T-helper 17 cell (primary cell): ENCODE data around the gene POLR1B. TPM values are rescaled to one million over a fixed set of nuclear protein-coding genes. Genes with fewer than 3 reads are reported as not detected.
"Not testable (repeated sequence)": the region's sequence is repeated elsewhere in the genome, so short reads cannot be mapped to it uniquely, and the experiment has no call there.

Source experiments
- ATAC-seq: fragments of 150-1000 bp; cut with Tn5 transposase; 2 replicates; pipeline ENCODE4 v1.10.0; 2021; ENCODE audit warnings: mild to moderate bottlenecking, moderate library complexity
- DNase-seq, 3 donors: peaks; one replicate each; pipeline versions ENCODE4 v3.0.0 to v3.0.0-alpha.2; 2020 to 2021
- H3K9me3 ChIP-seq: one replicate; pipeline ENCODE4 v1.7.0; 2013; ENCODE audit warnings: low read length, mild to moderate bottlenecking; ENCODE audit not compliant: control insufficient read depth, poor library complexity, severe bottlenecking
- H3K27ac Mint-ChIP-seq: one replicate; pipeline ENCODE4 v1.8.0; 2022; ENCODE audit warnings: mild to moderate bottlenecking, moderate library complexity, mixed read lengths
- H3K27me3 Mint-ChIP-seq: one replicate; pipeline ENCODE4 v1.8.0; 2022; ENCODE audit warnings: mixed read lengths
- H3K36me3 Mint-ChIP-seq: one replicate; pipeline ENCODE4 v1.8.0; 2022; ENCODE audit warnings: low read depth, mixed read lengths
- H3K4me1 Mint-ChIP-seq: one replicate; pipeline ENCODE4 v1.8.0; 2022; ENCODE audit warnings: mild to moderate bottlenecking, mixed read lengths
- H3K4me3 Mint-ChIP-seq: one replicate; pipeline ENCODE4 v1.8.0; 2022; ENCODE audit warnings: mild to moderate bottlenecking, moderate library complexity, mixed read lengths
- total RNA-seq, 4 donors: library from RNA in 2 of 4; stranded (reverse) in 2 of 4; gene quantifications; one replicate each; pipeline ENCODE4 v1.2.3 and lab custom pipeline; 2022 to 2026

The POLR1B gene
- total RNA-seq, 2 donors from 2014 or later: 15.2 to 23.5 TPM

DNA sequence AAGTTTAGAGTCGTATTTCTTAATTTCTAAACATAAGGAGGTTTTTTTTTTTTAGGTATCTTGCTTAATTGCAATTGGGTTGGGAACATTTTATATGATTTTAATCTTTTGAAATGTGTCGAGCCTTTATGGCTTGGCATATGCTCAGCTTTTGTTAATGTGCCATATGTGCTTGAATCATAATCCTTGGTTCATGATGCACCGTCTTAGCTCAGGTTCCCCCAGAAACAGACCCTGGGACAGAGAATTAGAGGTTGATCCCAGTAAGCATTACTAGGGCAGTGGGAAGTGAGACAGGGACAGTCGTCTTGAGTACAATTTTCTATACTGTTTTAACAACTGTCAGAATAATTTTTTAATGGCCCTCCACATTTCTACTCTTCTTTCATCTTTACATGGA, 51.5 kb downstream of the POLR1B start:
- Mint-ChIP-seq H3K36me3 (peaks cover 4% of the 10 kb centered on the region), H3K27ac (no peak overlapping the region), H3K4me3 (no peak overlapping the region), H3K4me1 (peaks cover 2% of the 10 kb centered on the region), H3K27me3 (no peaks in the 10 kb centered on the region)
- ATAC-seq: no peak
- H3K9me3 ChIP-seq: no peaks in the 10 kb centered on the region
- DNase-seq: no peak

GRCh38 chr2:112597537-112598322, 55.5 kb downstream of the POLR1B start:
- no peaks in the 10 kb centered on the region for H3K9me3 ChIP-seq
- DNase-seq (no peak), ATAC-seq (no peak)
- peaks cover 2% of the 10 kb centered on the region for H3K36me3 Mint-ChIP-seq
- no peak overlapping the region for H3K27ac Mint-ChIP-seq
- H3K4me1 Mint-ChIP-seq: peaks cover 6% of the 10 kb centered on the region
- H3K27me3 Mint-ChIP-seq: no peaks in the 10 kb centered on the region
- H3K4me3 Mint-ChIP-seq: no peak overlapping the region

DNA sequence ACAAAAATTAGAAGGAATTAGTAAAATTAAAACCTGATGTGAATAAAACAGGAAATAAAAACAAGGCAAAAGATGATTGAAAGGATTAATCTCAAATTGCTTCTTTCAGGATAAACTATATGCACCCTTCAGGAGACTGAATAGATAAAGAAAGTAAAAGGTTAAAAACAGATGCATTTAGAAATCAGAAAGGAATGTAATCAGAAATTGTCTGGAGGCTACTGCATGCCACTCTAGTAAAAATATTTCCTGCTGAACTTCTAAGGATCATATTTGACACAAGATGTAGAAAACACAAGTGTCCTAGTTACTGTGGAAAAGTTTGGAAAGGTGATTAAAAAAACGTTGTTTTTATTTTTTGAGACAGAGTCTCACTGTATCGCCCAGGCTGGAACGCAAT, 58.4 kb downstream of the POLR1B start:
- Mint-ChIP-seq H3K27me3 (no peaks in the 10 kb centered on the region), H3K4me3 (no peak overlapping the region), H3K27ac (no peak overlapping the region), H3K36me3 (no peaks in the 10 kb centered on the region), H3K4me1 (peaks cover 4% of the 10 kb centered on the region)
- DNase-seq (no peak), ATAC-seq (no peak)
- no peaks in the 10 kb centered on the region for H3K9me3 ChIP-seq

DNA sequence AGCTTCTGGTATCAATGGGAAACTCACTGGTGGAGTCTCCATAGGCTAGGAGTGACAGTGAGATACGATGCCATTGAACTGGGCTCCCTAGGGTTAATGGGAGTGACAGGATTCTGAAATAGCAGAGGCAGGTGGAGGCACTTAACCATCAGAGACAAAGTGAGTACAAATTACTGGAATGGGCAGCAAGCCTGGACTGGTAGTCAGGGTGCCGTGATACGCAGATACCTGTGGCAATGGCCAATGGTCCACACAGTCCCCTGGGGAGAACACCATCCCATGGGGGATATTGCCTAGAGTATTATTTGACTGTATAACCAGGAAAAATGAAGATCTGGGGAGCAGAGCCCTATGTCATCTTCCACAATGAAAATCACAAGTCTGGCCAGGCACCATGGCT, 59.5 kb downstream of the POLR1B start:
- no peak for ATAC-seq
- no peaks in the 10 kb centered on the region for H3K36me3 Mint-ChIP-seq
- H3K27me3 Mint-ChIP-seq: no peaks in the 10 kb centered on the region
- DNase-seq: no peak
- H3K4me1 Mint-ChIP-seq: peaks cover 6% of the 10 kb centered on the region
- no peak overlapping the region for H3K4me3 Mint-ChIP-seq
- no peak overlapping the region for H3K27ac Mint-ChIP-seq
- H3K9me3 ChIP-seq: no peaks in the 10 kb centered on the region

- Mint-ChIP-seq H3K27ac (no peak overlapping the region), H3K36me3 (no peaks in the 10 kb centered on the region), H3K4me3 (no peak overlapping the region), H3K27me3 (no peaks in the 10 kb centered on the region), H3K4me1 (peaks cover 6% of the 10 kb centered on the region)
- DNase-seq (no peak), ATAC-seq (no peak)
- no peaks in the 10 kb centered on the region for H3K9me3 ChIP-seq
Measured at GRCh38 chr2:112602917-112603316, 60.7 kb downstream of the POLR1B start.

DNA sequence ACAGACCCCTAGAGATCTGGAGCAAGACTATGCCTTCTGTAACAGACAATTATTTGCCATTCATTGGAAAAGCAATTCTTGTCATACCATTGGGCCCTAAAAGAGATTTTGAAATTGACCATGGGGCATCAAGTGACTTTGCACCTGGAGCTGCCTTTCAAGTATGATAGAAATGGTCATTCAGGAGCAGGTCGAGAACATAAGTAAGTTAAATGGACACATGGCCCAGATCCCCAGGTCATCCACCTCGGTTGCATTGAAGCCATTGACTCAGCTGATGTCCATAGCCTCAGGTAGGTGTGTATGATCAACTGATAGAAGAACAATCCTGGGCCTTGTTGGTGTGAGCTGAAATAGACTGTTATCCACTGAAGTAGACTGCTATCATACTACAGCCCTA, 61.5 kb downstream of the POLR1B start:
- no peak overlapping the region for H3K27ac Mint-ChIP-seq
- no peak for ATAC-seq

GRCh38 chr2:112604952-112605351, 62.7 kb downstream of the POLR1B start:
- Mint-ChIP-seq H3K36me3 (no peaks in the 10 kb centered on the region), H3K27ac (no peak overlapping the region), H3K4me1 (peaks cover 5% of the 10 kb centered on the region), H3K4me3 (no peak overlapping the region), H3K27me3 (no peaks in the 10 kb centered on the region)
- DNase-seq (no peak), ATAC-seq (no peak)
- H3K9me3 ChIP-seq: no peaks in the 10 kb centered on the region

More for the DNA sequence above, 61.5 kb downstream of the POLR1B start:
- Mint-ChIP-seq H3K4me3 (no peak overlapping the region), H3K27me3 (no peaks in the 10 kb centered on the region), H3K36me3 (no peaks in the 10 kb centered on the region), H3K4me1 (peaks cover 6% of the 10 kb centered on the region)
- no peak for DNase-seq
- no peaks in the 10 kb centered on the region for H3K9me3 ChIP-seq

GRCh38 chr2:112605926-112606325, 63.7 kb downstream of the POLR1B start:
- H3K9me3 ChIP-seq: no peaks in the 10 kb centered on the region
- Mint-ChIP-seq H3K27ac (no peak overlapping the region), H3K4me3 (no peak overlapping the region), H3K27me3 (no peaks in the 10 kb centered on the region), H3K4me1 (peaks cover 2% of the 10 kb centered on the region), H3K36me3 (no peaks in the 10 kb centered on the region)
- no peak for ATAC-seq
- no peak for DNase-seq

DNA sequence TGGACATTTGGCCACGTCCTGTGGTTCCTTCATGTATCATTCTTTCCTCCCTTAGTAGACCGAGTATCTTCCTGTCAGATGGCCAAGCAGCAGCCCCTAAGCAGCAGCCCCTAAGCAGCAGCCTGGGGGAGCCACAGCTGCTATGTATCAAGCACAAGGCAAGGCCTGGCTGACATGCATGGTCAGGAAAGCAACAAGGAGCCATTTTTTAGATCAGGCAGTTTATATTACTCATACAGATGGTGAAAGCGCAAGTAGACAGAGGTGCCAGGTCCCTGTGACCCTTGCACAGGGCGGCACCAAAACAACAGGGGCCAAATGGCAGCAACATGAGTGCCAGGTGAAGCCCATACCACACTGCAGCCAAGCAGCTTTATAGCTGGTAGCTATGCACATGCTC, 64.3 kb downstream of the POLR1B start:
- no peaks in the 10 kb centered on the region for H3K9me3 ChIP-seq
- Mint-ChIP-seq H3K27ac (no peak overlapping the region), H3K36me3 (no peaks in the 10 kb centered on the region), H3K27me3 (no peaks in the 10 kb centered on the region), H3K4me1 (peaks cover 2% of the 10 kb centered on the region), H3K4me3 (no peak overlapping the region)
- no peak for DNase-seq
- no peak for ATAC-seq

DNA sequence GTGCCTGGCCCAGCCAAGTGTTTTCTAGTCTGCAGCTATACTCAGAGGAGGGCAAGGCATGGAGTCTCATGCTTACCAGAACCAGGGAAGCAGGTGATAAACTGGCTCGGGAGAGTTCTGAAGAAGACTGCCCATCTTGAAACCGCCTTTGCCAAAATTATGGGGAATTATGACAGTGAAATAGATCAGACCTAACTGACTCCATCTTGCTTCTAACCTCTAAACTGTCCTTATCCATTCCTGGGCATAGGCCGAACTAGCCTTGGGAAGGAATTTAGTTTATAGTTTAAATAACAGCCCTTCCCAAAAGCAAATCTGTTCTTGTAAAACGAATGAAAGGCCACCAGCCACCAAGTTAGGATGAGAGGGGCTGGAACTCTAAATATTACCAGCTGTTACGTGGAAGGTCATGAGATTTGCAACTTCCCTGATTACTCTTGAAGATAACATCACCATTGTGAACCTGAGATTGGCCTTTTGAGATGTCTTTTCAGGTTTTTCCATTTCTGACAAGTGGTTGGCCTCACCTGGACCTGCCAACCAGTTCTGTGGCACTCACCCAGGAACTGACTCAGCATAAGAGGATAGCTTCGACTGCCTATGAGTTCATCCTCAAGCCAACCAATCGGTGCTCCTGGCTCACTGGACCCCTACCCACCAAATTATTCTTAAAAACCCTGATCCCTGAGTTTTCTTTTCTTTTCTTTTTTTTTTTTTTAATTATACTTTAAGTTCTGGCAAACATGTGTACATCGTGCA, 65.6 kb downstream of the POLR1B start:
- DNase-seq (no peak), ATAC-seq (no peak)
- Mint-ChIP-seq H3K4me3 (no peak overlapping the region), H3K27ac (no peak overlapping the region), H3K27me3 (no peaks in the 10 kb centered on the region), H3K36me3 (no peaks in the 10 kb centered on the region), H3K4me1 (peaks cover 2% of the 10 kb centered on the region)
- no peaks in the 10 kb centered on the region for H3K9me3 ChIP-seq

DNA sequence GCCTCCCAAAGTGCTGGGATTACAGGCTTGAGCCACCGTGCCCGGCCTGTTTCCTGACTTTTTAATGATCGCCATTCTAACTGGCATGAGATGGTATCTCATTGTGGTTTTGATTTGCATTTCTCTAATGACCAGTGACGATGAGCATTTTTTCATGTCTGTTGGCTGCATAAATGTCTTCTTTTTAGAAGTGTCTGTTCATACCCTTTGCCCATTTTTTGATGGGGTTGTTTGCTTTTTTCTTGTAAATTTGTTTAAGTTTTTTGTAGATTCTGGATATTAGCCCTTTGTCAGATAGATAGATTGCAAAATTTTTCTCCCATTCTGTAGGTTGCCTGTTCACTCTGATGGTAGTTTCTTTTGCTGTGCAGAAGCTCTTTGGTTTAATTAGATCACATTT, 67.1 kb downstream of the POLR1B start:
- not testable (repeated sequence) for H3K36me3 Mint-ChIP-seq, H3K9me3 ChIP-seq, ATAC-seq, H3K27me3 Mint-ChIP-seq, DNase-seq, H3K4me3 Mint-ChIP-seq, H3K27ac Mint-ChIP-seq, H3K4me1 Mint-ChIP-seq

- H3K27me3 Mint-ChIP-seq, H3K27ac Mint-ChIP-seq, H3K9me3 ChIP-seq, H3K4me1 Mint-ChIP-seq, DNase-seq, ATAC-seq, H3K36me3 Mint-ChIP-seq, H3K4me3 Mint-ChIP-seq: not testable (repeated sequence)
Measured at GRCh38 chr2:112612283-112612682, 70.0 kb downstream of the POLR1B start.

DNA sequence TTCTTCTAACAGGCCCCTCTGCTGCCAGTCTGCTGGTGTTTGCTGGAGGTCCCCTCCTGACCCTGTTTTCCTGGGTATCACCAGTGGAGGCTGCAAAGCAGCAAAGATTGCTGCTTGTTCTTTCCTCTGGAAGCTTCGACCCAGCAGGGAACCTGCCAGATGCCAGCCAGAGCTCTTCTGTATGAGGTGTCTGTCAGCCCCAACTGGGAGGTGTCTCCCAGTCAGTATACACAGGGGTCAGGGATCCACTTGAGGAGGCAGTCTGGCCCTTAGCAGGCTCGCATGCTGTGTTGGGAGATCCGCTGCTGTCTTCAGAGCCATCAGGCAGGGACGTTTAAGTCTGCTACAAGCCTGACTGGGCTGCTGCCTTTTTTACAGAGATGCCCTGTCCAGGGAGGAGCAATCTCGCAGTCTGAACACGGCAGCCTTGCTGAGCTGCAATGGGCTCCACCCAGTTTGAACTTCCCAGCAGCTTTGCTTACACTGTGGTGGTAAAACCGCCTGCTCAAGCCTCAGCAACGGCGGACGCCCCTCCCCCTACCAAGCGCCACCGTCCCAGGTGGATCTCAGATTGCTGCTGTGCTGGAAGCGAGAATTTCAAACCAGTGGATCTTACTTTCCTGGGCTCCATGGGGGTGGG, 72.1 kb downstream of the POLR1B start:
- H3K27ac Mint-ChIP-seq: no peak overlapping the region
- peaks cover 8% of the 10 kb centered on the region for H3K27me3 Mint-ChIP-seq
- H3K36me3 Mint-ChIP-seq: peaks cover 2% of the 10 kb centered on the region
- no peaks in the 10 kb centered on the region for H3K4me1 Mint-ChIP-seq
- no peaks in the 10 kb centered on the region for H3K9me3 ChIP-seq
- no peak overlapping the region for H3K4me3 Mint-ChIP-seq
- DNase-seq: no peak
- ATAC-seq: no peak
